Heart left ventricle (tissue), 13 donors: ENCODE measurements around the gene HTR5A.

ENCODE experiments used
- POLR2A ChIP-seq, 2 donors: fragments of 450-650 bp; IDR thresholded peaks; one replicate each; pipeline ENCODE4 v1.6.1; 2017; ENCODE audit warnings: antibody characterized with exemption in 2 of 2, mild to moderate bottlenecking in 2 of 2, moderate library complexity in 2 of 2
- TF ChIP-seq, protein P1 (sequence below), 12 donors: fragments of 200-600 bp; sonication (generic) in 4 of 12; IDR thresholded peaks; one replicate each; pipeline versions ENCODE4 v1.5.0 to v1.8.0; 2018 to 2022; ENCODE audit warnings: antibody characterized with exemption in 12 of 12, mild to moderate bottlenecking in 5 of 12
- donor health status: ischemic (EF 13 %, LVEDD 7.1; RV severe dilation, severe dysfunction).
- donor health status: DM: no; HTN: yes; CAD: no.
- donor health status: DM: no; HTN: no; CAD: no.
- donor health status: ischemic (EF 25% LVEDD 6.9; RV normal size, moderate dysfunction).
- donor health status: ischemic (EF 25% LVEDD 5.7; RV mildly dilated, moderate dysfunction).
- donor health status: ischemic (EF 35%, LVEDD 5.7; RV mildly dilated, moderate dysfunction).
- donor health status: nonischemic (EF 11% LVEDD 7.7; RV severe dilation, severe dysfunction).
- donor health status: DM: yes; HTN: yes; CAD: no.
- donor health status: PGD.
- donor health status: ischemic (EF 29% LVEDD 5.4; RV normal size, mild dysfunction).
- donor health status: nonischemic (EF 23%, LVEDD 6.1; RV moderate dilation, normal function).

- TF ChIP-seq, protein P1, sequence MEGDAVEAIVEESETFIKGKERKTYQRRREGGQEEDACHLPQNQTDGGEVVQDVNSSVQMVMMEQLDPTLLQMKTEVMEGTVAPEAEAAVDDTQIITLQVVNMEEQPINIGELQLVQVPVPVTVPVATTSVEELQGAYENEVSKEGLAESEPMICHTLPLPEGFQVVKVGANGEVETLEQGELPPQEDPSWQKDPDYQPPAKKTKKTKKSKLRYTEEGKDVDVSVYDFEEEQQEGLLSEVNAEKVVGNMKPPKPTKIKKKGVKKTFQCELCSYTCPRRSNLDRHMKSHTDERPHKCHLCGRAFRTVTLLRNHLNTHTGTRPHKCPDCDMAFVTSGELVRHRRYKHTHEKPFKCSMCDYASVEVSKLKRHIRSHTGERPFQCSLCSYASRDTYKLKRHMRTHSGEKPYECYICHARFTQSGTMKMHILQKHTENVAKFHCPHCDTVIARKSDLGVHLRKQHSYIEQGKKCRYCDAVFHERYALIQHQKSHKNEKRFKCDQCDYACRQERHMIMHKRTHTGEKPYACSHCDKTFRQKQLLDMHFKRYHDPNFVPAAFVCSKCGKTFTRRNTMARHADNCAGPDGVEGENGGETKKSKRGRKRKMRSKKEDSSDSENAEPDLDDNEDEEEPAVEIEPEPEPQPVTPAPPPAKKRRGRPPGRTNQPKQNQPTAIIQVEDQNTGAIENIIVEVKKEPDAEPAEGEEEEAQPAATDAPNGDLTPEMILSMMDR (IDR thresholded peaks at IDR 0.05): no peak
- TF ChIP-seq POLR2A (IDR thresholded peaks at IDR 0.05): no peak
These were observed 62.3 kb downstream of the HTR5A start for GRCh38 chr7:155132431-155132830.
